ENCODE measurements around the gene CRYZL1.

Gene CRYZL1

GRCh38 chr21:33541105-33541711 lies 100.3 kb downstream of the CRYZL1 start:
- peak; percentile 59 for DNase-seq (ENCODE audit: low spot score)

DNA sequence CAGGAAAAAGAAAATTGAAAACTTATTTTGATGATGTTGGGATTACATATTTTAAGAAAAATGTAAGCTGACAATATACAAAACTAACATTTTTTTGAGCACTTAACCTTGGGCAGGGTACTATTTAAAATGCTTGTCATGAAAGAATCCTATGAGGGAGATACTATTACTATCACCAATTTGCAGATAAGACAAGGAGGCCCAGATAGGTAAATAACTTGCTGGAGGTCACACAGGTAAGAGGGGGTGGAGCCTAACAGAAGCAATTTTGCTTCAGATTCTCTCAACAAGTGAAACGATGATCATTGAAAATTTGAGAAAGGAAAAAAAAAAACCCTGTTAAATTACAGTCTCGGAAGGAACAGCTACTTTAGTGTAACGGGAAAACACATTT lies 100.8 kb downstream of the CRYZL1 start:
- no peak for DNase-seq (ENCODE audit: low spot score)

DNA sequence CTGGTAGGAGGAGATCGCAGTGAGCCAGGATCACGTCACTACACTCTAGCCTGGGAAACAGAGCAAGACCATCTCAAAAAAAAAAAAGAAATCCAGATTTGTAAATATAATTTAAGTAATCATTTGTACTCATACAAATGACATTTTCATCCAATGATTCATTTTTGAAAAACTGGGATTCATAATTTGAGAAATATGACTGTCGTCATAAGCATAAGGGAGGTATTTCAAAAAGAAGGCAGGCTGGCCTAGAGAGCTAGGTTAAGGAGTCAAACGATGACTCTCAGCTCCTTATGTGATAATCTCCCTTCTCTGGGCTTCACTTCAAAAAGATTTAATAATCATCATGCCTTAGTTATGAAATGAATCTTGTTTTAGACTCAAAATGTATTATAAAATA lies 101.9 kb downstream of the CRYZL1 start:
- peak; percentile 71 for DNase-seq (ENCODE audit: low spot score)

All from RKO (cell line).